ENCODE data around the gene FAM234A.

- TF ChIP-seq CTCF (IDR thresholded peaks at IDR 0.05) (no peak), POLR2A (IDR thresholded peaks at IDR 0.05) (no peak)
Measured at GRCh38 chr16:280552-280951, 45.9 kb downstream of the FAM234A start, which contains the start of gene ARHGDIG.

Measured in vagina (tissue), 2 donors.